Putamen (tissue), 1 donor: Measurements from ENCODE around the gene MUC12.
"Not testable (repeated sequence)": the region's sequence is repeated elsewhere in the genome, so short reads cannot be mapped to it uniquely, and the experiment has no call there.

Experiments
- DNase-seq: peaks from one replicate; pipeline ENCODE4 v3.0.0-alpha.2; 2016; ENCODE audit warnings: low spot score

Gene MUC12

DNA sequence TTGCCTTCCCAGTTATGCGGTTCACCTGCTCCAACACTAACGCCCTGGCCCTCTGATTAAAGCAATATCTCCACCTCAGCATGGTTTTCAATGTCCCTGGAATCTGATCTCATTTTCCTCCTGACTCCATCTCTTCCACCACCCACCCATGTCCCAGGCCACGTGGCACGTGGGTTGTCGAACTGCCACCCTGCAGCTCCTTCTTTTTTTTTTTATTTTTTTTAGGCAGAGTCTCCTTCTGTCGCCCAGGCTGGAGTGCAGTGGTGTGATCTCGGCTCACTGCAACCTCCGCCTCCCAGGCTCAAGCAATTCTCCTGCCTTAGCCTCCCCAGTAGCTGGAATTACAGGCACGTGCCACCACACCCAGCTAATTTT is 94.8 kb downstream of the MUC12 start:
- not testable (repeated sequence) for DNase-seq

DNA sequence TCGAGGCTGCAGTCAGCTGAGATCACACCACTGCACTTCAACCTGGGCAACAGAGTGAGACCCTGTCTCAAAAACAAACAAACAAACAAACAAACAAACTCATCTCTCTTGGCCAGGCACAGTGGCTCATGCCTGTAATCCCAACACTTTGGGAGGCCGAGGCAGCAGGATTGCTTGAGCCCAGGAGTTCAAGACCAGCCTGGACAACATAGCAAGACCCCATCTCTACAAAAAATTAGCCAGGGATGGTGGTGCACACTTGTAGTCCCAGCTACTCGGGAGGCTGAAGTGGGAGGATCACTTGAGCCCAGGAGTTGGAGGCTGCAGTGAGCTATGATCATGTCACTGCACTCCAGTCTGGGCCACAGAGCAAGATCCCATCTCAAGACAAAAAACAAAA is 95.8 kb downstream of the MUC12 start:
- DNase-seq: not testable (repeated sequence)

DNA sequence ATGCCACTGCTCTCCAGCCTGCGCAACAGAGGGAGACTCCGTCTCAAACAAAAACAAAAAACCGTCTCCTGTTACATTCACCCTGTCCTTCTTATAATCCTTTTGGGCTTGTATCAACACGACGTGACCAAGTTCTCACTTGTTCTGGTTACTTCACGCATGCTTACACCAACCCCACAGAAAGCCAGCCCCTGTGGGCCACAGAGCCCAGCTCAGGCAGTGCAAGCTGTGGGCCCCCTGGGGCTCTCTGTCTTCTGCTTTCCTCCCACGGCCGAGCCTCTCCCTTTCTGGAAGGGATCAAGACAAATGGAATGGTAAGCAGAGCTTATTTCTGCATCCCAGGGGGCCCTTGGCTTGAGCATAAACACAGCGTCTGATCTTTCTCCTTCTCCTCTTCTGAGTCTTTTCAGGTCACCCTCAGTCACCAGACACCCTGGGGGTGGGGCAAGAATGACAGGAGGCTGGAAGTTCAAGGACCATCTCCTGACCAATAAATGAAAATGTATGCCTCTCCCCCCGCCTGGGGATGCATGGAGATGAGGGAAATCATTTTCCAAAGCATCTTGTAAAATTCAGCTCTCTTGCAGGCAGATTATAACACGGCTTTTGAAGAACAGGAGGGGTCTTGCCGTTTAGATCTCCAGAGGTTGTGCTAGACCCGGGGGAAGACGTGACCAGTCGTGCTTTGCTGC is 96.9 kb downstream of the MUC12 start:
- no peak for DNase-seq

DNA sequence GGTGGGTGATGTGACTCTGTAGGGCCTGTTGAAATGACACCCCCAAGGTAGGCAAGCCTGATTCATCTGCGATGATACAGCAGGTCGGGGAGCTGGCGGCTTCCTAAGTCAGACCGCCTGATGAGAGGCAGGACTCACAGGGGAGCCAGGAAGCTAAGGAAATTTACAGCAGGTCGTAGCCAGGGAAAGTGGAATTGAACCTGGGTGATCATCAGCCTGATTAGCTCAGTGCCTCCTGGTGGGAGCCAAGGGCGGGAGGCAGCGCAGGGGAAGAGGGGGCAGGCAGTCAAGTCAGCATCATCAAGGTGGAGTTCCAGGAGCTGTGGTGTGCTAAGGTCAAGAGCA is 97.4 kb downstream of the MUC12 start:
- no peak for DNase-seq

DNA sequence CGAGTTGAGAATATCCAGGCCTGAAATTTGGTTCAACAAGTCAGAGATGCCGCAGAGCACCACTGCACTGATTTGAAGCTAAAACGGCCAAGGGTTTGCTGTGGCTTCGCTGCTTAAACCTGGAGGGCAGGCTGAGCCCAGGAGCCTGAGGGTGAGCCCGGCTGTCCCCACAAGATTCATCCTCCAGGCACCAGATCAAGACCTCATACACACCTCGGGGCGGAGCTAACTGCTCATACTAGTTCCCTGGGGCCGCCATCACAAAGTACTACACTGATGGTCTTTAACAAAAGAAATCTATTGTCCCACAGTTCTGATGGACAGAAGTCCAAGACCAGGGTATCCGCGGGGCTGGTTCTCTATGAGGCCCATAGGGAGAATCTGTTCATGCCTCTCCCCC is 99.0 kb downstream of the MUC12 start:
- no peak for DNase-seq
